H7 (cell line): ENCODE measurements around the gene PRKG1. TPM values are rescaled to one million over a fixed set of nuclear protein-coding genes. Genes with fewer than 3 reads are reported as not detected.

Experiments used
- DNase-seq: peaks from one replicate; pipeline ENCODE4 v3.0.0; 2012
- H3K27me3 ChIP-seq: 2 replicates; pipeline ENCODE4 v1.6.0; 2011; ENCODE audit warnings: mild to moderate bottlenecking, low read length; ENCODE audit not compliant: control insufficient read depth, insufficient read depth
- H3K36me3 ChIP-seq: replicated peaks from 2 replicates; pipeline ENCODE4 v1.5.1; 2011; ENCODE audit warnings: low read length; ENCODE audit not compliant: control insufficient read depth, insufficient read depth
- H3K4me3 ChIP-seq: 2 replicates; pipeline ENCODE4 v1.5.1; 2011; ENCODE audit warnings: low read depth, mild to moderate bottlenecking, control low read depth, low read length, moderate library complexity; ENCODE audit not compliant: insufficient read depth
- total RNA-seq: library from RNA; depleted of rRNA; stranded (reverse); fragments of >200 nt; shearing (Covaris generic); gene quantifications from 2 replicates; pipeline ENCODE4 v1.2.3, GENCODE V29; 2014

The PRKG1 gene
- total RNA-seq, 1 experiment from 2014 or later, result 7.3 TPM

DNA sequence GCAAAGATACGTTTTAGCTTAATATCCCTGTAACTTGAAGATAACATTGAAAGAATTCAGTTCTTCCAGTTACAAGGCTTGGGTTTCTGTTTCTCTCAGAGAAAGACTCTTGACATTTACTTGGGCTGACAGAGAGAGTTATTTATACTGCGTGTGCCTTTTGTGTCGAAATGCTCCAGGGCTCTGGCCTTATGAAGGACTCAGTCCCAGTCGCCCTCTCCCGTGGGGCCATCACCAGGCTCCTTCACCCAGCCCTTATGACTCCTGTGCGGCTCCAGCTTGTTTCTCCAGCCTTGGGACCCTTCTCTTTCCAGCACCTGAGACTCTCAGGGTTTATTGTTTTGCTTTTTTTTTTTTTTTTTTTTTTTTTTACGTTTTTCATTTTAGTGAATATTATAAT, 997.5 kb downstream of the PRKG1 start:
- H3K4me3 ChIP-seq, result no peak overlapping the region
- no peak for DNase-seq

DNA sequence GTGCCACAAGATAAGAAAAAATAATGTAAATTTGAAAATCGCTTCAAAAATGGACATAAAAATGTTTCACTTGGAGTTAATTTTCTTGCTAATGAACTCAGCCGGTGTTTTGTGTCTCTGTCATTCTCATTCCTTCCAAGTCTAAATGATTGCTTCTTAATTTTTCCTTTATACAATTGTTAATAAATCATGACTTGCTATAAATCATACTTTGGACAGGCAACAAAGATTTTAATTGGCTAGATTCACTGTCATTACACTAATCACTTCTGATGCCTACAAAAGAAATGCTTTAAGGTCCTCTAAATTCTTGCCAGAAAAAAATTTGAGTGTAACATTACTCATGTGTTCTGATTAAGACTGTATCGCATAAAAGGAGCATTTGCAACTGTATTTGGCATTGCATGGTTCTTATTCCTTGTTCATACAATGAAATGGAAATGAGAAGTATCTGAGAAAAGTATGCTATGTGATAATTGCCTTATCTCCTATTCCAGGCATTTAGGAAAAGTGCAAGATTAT, 1000.3 kb downstream of the PRKG1 start:
- Histone ChIP-seq H3K27me3 (no peaks in the 10 kb centered on the region), H3K4me3 (no peak overlapping the region), H3K36me3 (no peaks in the 10 kb centered on the region)
- no peak for DNase-seq

More for the DNA sequence above, 997.5 kb downstream of the PRKG1 start:
- H3K27me3 ChIP-seq, result no peaks in the 10 kb centered on the region
- no peaks in the 10 kb centered on the region for H3K36me3 ChIP-seq

DNA sequence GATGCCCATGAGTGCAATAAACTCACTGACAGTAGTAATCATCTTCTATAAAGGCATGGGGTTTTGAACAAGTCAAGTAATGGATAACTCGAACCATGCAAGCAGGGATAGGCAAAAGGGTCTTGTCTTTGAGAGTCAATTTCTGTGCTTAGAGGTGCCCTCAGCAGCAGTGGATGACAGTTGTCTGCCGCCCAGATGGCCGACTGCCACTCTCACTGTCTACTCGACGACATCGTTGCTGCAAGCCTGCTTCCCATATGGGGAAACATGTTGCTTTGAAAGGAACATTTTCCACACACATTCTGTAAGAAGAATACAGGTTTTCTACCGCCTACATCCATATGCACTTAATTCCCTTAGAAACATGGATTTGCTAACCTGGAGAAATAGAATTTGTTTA, 1003.5 kb downstream of the PRKG1 start:
- no peaks in the 10 kb centered on the region for H3K36me3 ChIP-seq

DNA sequence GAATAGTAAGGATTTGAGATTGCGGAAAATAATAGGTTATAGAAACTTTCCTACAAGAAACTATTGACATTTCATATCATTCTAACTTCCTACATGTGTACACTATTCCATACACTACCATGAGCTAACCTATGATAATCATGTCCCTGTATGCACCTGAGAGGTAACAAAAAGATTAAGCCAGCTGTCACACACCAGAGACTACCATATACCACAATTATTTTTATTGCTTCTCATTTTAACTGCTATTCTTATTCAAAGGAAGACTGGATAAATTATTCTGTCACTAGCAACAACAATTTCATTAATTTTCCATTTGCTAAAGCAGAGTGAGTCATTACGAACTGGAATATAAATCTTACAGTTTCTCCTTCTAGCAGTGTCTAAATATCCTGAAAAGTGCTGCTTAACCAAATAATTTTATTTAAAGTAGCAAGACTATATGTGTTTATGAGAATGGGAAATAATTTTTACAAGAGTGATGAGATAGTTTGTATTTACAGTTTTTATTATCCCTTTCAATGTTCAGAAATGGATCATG, 1004.2 kb downstream of the PRKG1 start:
- Histone ChIP-seq H3K27me3 (no peaks in the 10 kb centered on the region), H3K36me3 (no peaks in the 10 kb centered on the region), H3K4me3 (no peak overlapping the region)
- DNase-seq, result no peak

More for the DNA sequence above, 1003.5 kb downstream of the PRKG1 start:
- H3K27me3 ChIP-seq, result no peaks in the 10 kb centered on the region
- no peak for DNase-seq
- H3K4me3 ChIP-seq, result no peak overlapping the region

GRCh38 chr10:52082307-52082706, 1008.0 kb downstream of the PRKG1 start:
- no peaks in the 10 kb centered on the region for H3K27me3 ChIP-seq
- H3K4me3 ChIP-seq, result no peak overlapping the region
- no peak for DNase-seq
- no peaks in the 10 kb centered on the region for H3K36me3 ChIP-seq

DNA sequence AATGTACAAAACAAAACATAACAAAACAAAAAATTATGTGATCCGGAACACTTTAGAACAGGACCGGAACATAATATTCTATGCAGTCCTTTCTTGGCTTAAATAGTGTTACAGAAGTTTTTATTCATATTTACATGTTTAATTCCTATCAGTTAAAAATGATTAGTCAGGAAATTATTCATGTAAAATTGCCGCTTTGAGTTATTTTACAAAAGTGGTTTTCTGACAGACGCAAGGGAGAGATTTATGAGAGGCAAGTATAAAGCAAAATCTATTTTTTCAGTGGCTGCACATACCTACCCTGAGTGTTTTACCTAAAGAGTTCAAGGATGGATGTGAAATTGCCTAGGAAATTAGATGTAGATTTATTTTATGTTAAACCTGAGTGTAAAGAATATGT, 1009.1 kb downstream of the PRKG1 start:
- Histone ChIP-seq H3K27me3 (no peaks in the 10 kb centered on the region), H3K4me3 (no peak overlapping the region), H3K36me3 (no peaks in the 10 kb centered on the region)
- no peak for DNase-seq

GRCh38 chr10:52092390-52092789, 1018.1 kb downstream of the PRKG1 start:
- H3K36me3 ChIP-seq, result no peaks in the 10 kb centered on the region
- H3K27me3 ChIP-seq, result no peaks in the 10 kb centered on the region
- H3K4me3 ChIP-seq, result no peak overlapping the region
- DNase-seq, result no peak

DNA sequence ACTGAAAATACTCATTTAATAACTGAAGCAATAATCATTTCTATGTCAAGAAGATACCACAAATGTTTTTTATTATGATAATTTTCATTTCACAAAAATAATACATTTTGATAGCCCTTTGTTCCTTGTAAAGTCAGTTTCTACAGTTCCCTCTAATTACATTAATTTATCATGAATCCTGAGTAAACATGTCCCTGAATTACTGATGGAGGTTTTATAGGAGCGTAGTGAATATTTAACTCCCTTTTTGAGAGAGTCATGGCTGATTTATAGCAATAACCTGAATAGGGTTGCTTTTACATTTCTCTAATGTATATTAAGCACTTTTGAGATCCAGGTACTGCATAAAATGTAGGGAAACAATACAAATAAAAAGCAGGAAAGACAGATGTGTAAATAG, 1023.8 kb downstream of the PRKG1 start:
- H3K27me3 ChIP-seq, result no peaks in the 10 kb centered on the region
- no peak overlapping the region for H3K4me3 ChIP-seq
- no peaks in the 10 kb centered on the region for H3K36me3 ChIP-seq
- no peak for DNase-seq

DNA sequence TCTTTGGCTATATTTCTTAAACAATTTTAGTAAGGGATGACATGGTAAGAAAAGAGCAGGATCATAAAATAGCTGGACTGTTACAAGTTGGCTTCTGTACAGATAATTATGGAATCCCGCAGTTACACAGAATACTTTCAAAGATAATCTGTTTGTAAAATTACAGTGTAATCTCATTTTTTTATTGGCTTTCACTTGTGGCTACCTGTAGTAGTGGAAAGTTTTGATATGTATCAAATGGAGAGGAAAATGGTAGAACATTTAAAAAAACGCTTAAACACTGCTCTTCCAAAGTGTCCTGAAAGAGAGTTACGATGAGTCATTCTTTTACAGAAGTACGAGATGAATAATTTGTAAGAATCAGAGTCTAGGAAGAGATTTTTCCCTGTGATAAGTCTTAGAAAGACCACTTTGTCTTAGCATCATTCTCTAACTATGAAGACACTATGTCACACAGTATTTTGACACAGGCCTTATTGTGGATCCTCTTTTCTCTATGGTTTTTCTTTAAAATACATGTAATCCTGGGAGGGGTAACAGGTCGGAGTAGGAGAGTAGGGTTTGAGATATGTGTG, 1024.8 kb downstream of the PRKG1 start:
- no peak overlapping the region for H3K4me3 ChIP-seq
- no peaks in the 10 kb centered on the region for H3K36me3 ChIP-seq
- DNase-seq, result no peak
- H3K27me3 ChIP-seq, result no peaks in the 10 kb centered on the region

DNA sequence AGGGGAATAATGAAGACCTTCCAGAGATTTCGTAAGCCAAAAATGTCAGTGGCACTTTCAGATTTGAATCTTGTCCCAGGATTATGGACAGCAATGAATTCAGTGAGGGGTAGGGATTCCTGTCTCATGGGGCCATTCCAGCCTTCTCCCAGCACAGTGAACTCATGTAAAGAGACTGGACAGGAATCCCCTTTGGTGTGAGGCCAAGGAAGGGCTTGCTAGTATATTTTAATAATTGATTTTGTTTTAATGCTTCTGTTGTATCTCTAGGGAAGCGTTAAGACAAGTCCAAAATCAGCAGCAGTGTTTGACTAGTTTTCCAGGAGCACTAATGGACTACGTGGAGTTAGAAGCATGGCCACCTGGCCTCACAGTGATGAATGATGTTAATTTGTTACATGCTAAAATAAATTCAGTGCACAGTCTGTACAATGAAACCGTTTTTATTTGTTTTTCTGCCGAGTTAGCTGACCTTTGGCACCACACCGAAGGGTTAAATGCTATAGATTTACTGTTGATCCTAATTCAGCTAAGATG, 1025.8 kb downstream of the PRKG1 start:
- no peak for DNase-seq
- H3K4me3 ChIP-seq, result no peak overlapping the region
- no peaks in the 10 kb centered on the region for H3K27me3 ChIP-seq
- H3K36me3 ChIP-seq, result no peaks in the 10 kb centered on the region

- H3K4me3 ChIP-seq, result no peak overlapping the region
- H3K27me3 ChIP-seq, result no peaks in the 10 kb centered on the region
- peak; percentile 9 for DNase-seq
- no peaks in the 10 kb centered on the region for H3K36me3 ChIP-seq
Measured at GRCh38 chr10:52105301-52105700, 1031.0 kb downstream of the PRKG1 start.

DNA sequence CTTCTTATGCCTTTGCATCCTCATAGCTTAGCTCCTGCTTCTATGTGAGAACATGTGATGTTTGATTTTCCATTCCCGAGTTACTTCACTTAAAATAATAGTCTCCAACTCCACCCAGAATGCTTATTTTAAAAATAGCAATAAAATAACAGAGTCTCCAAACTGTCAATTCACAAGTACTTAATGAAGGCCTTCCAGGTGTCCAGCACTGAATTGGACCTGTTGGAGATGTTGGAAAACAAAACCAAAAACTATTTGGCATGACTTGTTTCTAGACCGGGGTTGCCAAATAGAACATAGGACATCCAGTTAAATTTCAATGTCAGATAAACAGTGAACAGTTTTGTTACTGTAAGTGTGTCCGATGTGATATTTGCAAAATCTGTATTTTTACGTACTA, 1031.7 kb downstream of the PRKG1 start:
- H3K4me3 ChIP-seq, result no peak overlapping the region
- H3K27me3 ChIP-seq, result no peaks in the 10 kb centered on the region
- no peak for DNase-seq
- H3K36me3 ChIP-seq, result no peaks in the 10 kb centered on the region

GRCh38 chr10:52106899-52107298, 1032.6 kb downstream of the PRKG1 start:
- peak; percentile 32 for DNase-seq
- Histone ChIP-seq H3K36me3 (no peaks in the 10 kb centered on the region), H3K4me3 (no peak overlapping the region), H3K27me3 (no peaks in the 10 kb centered on the region)

- no peak for DNase-seq
Measured at GRCh38 chr10:52108236-52108635, 1033.9 kb downstream of the PRKG1 start.

DNA sequence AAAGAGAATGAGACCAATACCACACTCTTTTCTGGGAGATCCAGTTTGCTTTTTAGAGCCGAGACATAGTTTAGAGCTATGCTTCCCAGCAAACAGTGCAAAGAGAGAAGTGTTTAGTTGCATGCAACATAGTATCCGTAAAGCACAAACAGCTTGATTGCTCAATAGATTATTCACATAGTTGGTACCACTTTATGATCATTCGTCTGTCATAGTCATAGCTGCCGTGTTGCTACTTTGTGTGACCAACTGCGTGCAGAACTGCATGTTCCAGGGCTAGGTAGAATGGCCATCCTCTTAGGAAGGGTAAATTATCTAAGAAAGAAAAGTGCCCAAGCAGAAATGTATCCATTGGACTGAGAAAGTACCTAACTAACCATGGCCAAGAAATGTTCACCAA, 1036.3 kb downstream of the PRKG1 start:
- Histone ChIP-seq H3K36me3 (no peaks in the 10 kb centered on the region), H3K27me3 (no peaks in the 10 kb centered on the region), H3K4me3 (no peak overlapping the region)
- DNase-seq, result no peak

More at GRCh38 chr10:52108236-52108635, 1033.9 kb downstream of the PRKG1 start:
- Histone ChIP-seq H3K36me3 (no peaks in the 10 kb centered on the region), H3K27me3 (no peaks in the 10 kb centered on the region), H3K4me3 (no peak overlapping the region)
